Testis (tissue), 2 donors: ENCODE measurements around the gene ASCC2.

Experiments
- CTCF ChIP-seq, 3 experiments: fragments of 450-650 bp in 2 of 3; fragments of 200-600 bp in 1 of 3; sonication (generic) in 1 of 3; IDR thresholded peaks; one replicate each; pipeline ENCODE4 v1.5.1; 2016 to 2019; ENCODE audit warnings: antibody characterized with exemption in 3 of 3, mild to moderate bottlenecking in 2 of 3, moderate library complexity in 1 of 3
- POLR2A ChIP-seq: fragments of 450-650 bp; IDR thresholded peaks from one replicate; pipeline ENCODE4 v1.6.1; 2017; ENCODE audit warnings: antibody characterized with exemption, mild to moderate bottlenecking, moderate library complexity

- no peak for TF ChIP-seq CTCF (IDR thresholded peaks at IDR 0.05)
- TF ChIP-seq POLR2A, result no peak
These were observed 34.9 kb downstream of the ASCC2 start for GRCh38 chr22:29803190-29803589.
